Loucy (cell line): Measurements from ENCODE around the gene SOST.

Experiments
- EZH2phosphoT487 ChIP-seq: fragments of 200-600 bp; IDR thresholded peaks from 2 replicates; pipeline ENCODE4 v1.6.1; 2018; ENCODE audit warnings: antibody characterized with exemption, mild to moderate bottlenecking, moderate library complexity, borderline replicate concordance
- TF ChIP-seq, protein P1 (sequence below): fragments of 200-600 bp; sonication (generic); conservative IDR thresholded peaks from 2 replicates; pipeline ENCODE4 v1.5.1; 2014; ENCODE audit warnings: mild to moderate bottlenecking, antibody characterized with exemption, low read length

DNA sequence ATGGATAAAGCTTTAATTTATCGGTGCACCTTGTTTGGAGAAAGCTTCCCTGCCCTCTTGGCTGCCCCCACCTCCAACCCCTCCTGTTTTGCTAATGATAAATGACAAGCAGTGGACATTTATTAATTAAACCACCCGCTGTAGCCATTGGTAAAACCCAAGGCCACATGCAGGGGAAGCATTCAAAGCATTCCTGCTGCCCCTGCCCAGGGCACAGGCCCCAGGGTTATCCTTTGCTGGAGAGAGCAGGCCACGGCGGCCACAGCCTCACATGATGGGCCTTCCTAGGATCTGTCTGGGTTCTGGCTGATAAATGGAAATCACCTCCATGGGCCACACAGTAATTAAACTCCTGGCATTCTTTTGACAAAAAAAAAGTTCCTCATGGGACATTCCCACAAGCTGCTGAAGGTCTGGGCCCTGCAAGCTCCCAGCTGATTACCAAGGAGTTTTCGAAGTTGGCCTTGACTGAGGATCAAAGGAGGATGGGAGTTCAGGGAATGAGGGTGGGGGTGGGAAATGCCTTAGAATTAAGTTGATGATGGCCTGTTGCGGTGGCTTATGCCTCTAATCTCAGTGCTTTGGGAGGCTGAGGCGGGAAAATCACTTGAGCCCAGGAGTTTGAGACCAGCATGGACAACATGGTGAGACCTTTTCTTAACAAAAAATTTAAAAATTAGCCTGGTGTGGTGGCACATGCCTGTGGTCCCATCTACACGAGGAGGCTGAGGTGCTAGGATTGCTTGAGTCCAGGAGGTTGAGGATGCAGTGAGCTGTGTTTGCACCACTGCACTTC, 35.5 kb downstream of the SOST start:
- TF ChIP-seq, protein P1, sequence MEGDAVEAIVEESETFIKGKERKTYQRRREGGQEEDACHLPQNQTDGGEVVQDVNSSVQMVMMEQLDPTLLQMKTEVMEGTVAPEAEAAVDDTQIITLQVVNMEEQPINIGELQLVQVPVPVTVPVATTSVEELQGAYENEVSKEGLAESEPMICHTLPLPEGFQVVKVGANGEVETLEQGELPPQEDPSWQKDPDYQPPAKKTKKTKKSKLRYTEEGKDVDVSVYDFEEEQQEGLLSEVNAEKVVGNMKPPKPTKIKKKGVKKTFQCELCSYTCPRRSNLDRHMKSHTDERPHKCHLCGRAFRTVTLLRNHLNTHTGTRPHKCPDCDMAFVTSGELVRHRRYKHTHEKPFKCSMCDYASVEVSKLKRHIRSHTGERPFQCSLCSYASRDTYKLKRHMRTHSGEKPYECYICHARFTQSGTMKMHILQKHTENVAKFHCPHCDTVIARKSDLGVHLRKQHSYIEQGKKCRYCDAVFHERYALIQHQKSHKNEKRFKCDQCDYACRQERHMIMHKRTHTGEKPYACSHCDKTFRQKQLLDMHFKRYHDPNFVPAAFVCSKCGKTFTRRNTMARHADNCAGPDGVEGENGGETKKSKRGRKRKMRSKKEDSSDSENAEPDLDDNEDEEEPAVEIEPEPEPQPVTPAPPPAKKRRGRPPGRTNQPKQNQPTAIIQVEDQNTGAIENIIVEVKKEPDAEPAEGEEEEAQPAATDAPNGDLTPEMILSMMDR = no peak
- no peak for TF ChIP-seq EZH2phosphoT487
